T-helper 2 cell treated with Interferon-gamma antibody and Interleukin-4, amounts not matched to agents 5 μg/mL and 100 μg/mL, for 36 hours (primary cell): Measurements from ENCODE around the gene CFL1.

ENCODE experiments used
- DNase-seq: peaks from one replicate; pipeline ENCODE4 v3.0.0; 2021; ENCODE audit warnings: low spot score
- H3K27ac Mint-ChIP-seq: one replicate; pipeline ENCODE4 v1.8.0; 2021; ENCODE audit warnings: mild to moderate bottlenecking, mixed read lengths
- H3K27me3 Mint-ChIP-seq: one replicate; pipeline ENCODE4 v1.8.0; 2021; ENCODE audit warnings: low read depth, mixed read lengths
- H3K36me3 Mint-ChIP-seq: one replicate; pipeline ENCODE4 v1.8.0; 2021; ENCODE audit warnings: low read depth, mixed read lengths
- H3K4me1 Mint-ChIP-seq: one replicate; pipeline ENCODE4 v1.8.0; 2021; ENCODE audit warnings: low read depth, mixed read lengths
- H3K4me3 Mint-ChIP-seq: one replicate; pipeline ENCODE4 v1.8.0; 2022; ENCODE audit warnings: mild to moderate bottlenecking, moderate library complexity, mixed read lengths
- H3K9me3 Mint-ChIP-seq: one replicate; pipeline ENCODE4 v1.8.0; 2021; ENCODE audit warnings: mixed read lengths

CFL1 gene

DNA sequence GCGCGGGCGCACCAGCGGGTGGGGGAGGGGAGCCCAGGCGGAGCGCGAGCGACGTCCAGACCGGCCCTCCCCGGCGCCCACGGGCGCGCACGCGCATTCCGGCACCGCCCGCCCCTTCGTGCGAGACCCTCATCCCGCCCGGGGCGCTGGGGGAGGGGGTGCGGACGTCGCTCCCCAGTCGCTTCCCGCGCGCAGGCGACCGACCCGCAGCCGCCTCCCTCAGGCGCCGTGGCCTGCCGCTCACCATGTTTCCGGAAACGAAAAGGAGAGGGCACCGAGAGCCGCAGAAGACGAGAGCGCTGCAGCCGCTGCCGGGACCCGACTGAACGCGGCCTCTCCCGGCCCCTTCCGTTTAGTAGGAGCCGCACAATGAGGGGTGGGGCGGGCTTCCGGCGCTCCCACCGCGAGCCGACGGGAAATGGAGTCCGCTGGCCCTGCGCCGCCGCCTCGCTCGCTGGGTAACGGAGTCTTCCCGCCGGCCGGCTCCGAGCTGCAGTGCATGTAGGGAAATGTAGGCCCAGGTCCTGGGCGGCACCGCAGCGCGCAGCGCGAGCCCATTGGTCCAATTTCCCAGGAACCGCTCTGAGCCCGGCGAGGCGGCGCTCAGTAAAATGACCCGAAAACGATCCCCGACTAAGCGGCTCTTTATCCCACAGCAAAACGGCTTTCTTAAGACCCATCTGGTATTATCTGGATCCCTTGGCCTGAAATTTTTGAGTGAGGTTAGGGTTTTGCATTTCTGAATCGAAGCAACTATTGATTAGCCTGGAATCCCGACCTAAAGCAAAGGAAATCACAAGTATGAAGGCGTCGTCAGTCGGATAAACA is at the start of gene CFL1:
Gene CFL1, minus strand, starts transcription at position 328 of the 828 bp plus-strand sequence. Its CDS starts 81 bp downstream, at position 247.
- no peaks in the 10 kb centered on the region for H3K9me3 Mint-ChIP-seq
- H3K27me3 Mint-ChIP-seq = no peaks in the 10 kb centered on the region
- DNase-seq = peak; percentile 99
- peak within 1 kb of the TSS; percentile 98 for H3K27ac Mint-ChIP-seq
- H3K4me3 Mint-ChIP-seq = peak within 1 kb of the TSS; percentile 91
- H3K4me1 Mint-ChIP-seq = peaks cover 50% of the 10 kb centered on the region
- peaks cover 57% of the 10 kb centered on the region for H3K36me3 Mint-ChIP-seq

DNA sequence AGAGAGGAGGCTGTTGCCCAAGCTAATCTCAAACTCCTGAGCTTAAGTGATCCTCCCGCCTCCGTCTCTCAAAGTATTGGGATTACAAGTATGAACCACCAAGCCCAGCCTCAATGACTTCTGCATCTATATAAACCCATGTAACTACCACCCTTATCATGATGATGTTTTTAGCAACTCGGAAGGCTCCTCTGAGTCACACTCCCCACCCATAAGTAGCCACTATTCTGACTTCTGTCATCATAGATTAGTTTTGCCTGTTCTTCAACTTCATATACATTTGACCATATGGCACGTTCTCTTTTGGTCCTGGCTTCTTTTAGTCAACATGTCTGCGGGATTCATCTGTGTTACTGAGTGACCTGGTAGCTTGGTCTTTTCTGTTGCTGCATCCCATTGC is 48.6 kb upstream of the CFL1 start:
- peaks cover 9% of the 10 kb centered on the region for H3K27me3 Mint-ChIP-seq
- H3K36me3 Mint-ChIP-seq = no peaks in the 10 kb centered on the region
- no peak for DNase-seq
- no peak overlapping the region for H3K4me3 Mint-ChIP-seq
- no peaks in the 10 kb centered on the region for H3K9me3 Mint-ChIP-seq
- H3K27ac Mint-ChIP-seq = no peak overlapping the region
- peaks cover 14% of the 10 kb centered on the region for H3K4me1 Mint-ChIP-seq

DNA sequence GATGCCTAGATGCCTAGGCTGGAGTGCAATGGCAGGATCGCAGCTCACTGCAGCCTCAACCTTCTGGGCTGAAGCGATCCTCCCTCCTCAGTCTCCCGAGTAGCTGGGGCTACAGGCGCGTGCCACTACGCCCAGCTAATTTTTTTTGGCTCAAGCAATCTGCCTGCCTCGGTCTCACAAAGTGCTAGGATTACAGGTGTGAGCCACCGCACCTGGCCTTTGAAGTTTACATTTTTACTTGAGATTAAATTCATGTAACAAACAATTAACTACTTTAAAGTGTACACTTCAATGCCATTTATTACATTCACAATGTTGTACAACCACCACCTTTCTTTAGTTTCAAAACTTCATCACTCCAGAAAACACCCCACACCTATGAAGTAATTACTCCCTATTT is 45.7 kb upstream of the CFL1 start:
- no peak for DNase-seq
- Mint-ChIP-seq H3K27ac (no peak overlapping the region), H3K27me3 (peaks cover 9% of the 10 kb centered on the region), H3K36me3 (no peaks in the 10 kb centered on the region), H3K4me3 (no peak overlapping the region), H3K9me3 (no peaks in the 10 kb centered on the region), H3K4me1 (peaks cover 14% of the 10 kb centered on the region)

GRCh38 chr11:65903068-65903481 is 45.1 kb upstream of the CFL1 start:
- Mint-ChIP-seq H3K27me3 (peaks cover 9% of the 10 kb centered on the region), H3K4me3 (no peak overlapping the region), H3K9me3 (no peaks in the 10 kb centered on the region), H3K36me3 (no peaks in the 10 kb centered on the region), H3K27ac (no peak overlapping the region), H3K4me1 (peaks cover 15% of the 10 kb centered on the region)
- no peak for DNase-seq

DNA sequence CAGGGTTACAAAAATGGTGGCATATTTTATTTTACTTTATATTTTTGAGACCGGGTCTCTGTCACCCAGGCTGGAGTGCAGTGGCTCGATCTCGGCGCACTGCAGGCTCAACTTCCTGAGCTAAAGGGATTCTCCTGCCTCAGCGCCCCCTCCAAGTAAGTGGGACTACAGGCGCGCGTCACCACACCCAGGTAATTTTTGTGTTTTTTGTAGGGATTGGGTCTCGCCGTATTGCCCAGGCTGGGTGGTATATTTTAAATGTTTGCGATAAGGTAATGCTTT is 42.9 kb upstream of the CFL1 start:
- Mint-ChIP-seq H3K27ac (peak overlapping the region; percentile 70), H3K4me1 (peaks cover 23% of the 10 kb centered on the region)

DNA sequence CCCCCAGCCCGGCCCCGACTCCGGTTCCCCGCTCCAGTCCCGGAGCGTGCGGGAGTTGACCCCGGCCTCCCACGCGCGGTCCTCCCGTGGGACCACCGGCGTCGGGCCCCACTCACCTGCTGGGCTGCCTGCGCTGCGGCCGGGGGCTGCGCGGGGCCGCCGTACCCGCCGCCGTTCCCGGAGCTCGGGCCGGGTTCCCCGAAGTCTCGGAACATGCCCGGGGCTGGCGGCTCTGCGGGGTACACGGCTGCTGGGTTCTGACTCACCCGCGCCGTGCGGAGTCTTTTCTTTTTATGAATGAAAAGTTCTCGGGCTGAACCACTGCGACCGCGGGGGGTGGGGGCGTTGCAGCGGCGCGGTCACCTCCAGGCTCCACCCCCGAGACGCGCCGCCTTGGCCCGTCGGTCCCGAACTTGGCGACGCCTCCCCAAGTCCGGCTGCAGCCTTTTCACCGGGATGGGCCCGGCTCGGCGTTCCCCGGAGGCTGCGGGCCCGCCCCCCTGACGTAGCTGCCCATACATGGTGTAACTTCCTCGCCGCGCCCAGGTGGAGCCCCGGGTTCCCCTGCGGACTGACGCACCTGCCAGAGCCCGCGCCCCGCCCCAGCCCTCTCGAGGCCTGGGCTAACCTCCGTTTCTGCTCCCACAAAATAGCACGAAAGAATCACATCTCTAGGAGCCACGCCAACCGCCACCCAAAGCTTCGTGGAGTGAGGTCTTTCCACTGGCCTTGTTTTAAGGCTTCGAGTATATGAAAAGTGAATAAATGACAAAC is 42.3 kb upstream of the CFL1 start, which contains the start of gene FOSL1:
Gene FOSL1, minus strand, starts transcription at position 264 of the 774 bp plus-strand sequence. Its CDS starts 49 bp downstream, at position 215.
- Mint-ChIP-seq H3K27me3 (peaks cover 7% of the 10 kb centered on the region), H3K4me1 (peaks cover 23% of the 10 kb centered on the region), H3K27ac (peak within 1 kb of the TSS; percentile 78), H3K9me3 (no peaks in the 10 kb centered on the region), H3K36me3 (peaks cover 4% of the 10 kb centered on the region), H3K4me3 (peak within 1 kb of the TSS; percentile 71)
- peak; percentile 96 for DNase-seq

More for the DNA sequence above, 42.9 kb upstream of the CFL1 start:
- Mint-ChIP-seq H3K9me3 (no peaks in the 10 kb centered on the region), H3K4me3 (peak overlapping the region; percentile 70), H3K36me3 (no peaks in the 10 kb centered on the region), H3K27me3 (peaks cover 7% of the 10 kb centered on the region)
- DNase-seq = no peak

DNA sequence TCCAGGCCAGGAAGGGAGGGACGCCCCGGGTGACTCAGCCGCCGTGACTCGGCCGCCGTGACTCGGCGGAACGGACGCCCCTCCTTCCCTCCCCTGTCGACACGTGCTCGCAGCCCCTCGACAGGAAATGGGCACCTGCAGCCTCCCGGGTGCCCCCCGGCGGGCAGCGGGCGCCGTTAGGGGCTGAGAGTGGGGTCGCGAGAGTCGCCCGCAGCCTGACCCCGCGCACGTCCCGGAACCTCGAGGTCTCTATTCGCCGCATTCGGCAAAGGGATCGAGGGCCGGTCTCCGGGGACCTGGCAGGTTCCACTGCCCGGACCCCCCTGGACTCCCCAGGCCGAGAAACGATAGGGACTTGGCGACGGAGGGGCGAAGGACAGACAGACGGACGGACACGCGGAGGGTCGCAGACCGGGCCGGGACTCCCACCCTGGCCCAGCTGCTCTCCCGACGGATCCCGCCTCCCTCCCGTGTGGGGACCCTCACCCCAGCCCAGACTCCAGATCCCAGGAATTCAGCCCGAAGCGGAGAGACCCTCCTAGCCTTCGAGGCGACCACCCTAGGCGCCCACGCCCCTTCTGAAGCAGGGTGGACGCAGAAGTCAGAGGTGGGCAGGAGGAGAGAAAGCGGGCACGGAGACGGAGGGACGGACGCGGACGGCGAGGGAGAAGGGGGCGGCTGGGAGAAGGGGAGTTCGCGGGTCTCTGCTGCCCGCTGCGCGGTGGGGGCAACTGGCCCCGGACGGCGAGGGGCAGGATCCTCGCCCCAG is 41.6 kb upstream of the CFL1 start:
- Mint-ChIP-seq H3K4me3 (peak overlapping the region; percentile 71), H3K27me3 (peaks cover 7% of the 10 kb centered on the region), H3K9me3 (no peaks in the 10 kb centered on the region), H3K36me3 (peaks cover 4% of the 10 kb centered on the region), H3K27ac (peak overlapping the region; percentile 78), H3K4me1 (peaks cover 26% of the 10 kb centered on the region)
- peak; percentile 79 for DNase-seq

GRCh38 chr11:65898656-65899355 is 40.8 kb upstream of the CFL1 start:
- Mint-ChIP-seq H3K27ac (peak overlapping the region; percentile 82), H3K9me3 (no peaks in the 10 kb centered on the region), H3K27me3 (peaks cover 5% of the 10 kb centered on the region), H3K4me3 (peak overlapping the region; percentile 79), H3K36me3 (peaks cover 4% of the 10 kb centered on the region), H3K4me1 (peaks cover 32% of the 10 kb centered on the region)
- no peak for DNase-seq

GRCh38 chr11:65897020-65897471 is 39.1 kb upstream of the CFL1 start:
- Mint-ChIP-seq H3K27ac (no peak overlapping the region), H3K27me3 (no peaks in the 10 kb centered on the region), H3K9me3 (no peaks in the 10 kb centered on the region), H3K36me3 (peaks cover 4% of the 10 kb centered on the region), H3K4me1 (peaks cover 38% of the 10 kb centered on the region), H3K4me3 (peak overlapping the region; percentile 34)
- no peak for DNase-seq

GRCh38 chr11:65896034-65896999 is 38.3 kb upstream of the CFL1 start:
- Mint-ChIP-seq H3K27ac (peak overlapping the region; percentile 72), H3K27me3 (no peaks in the 10 kb centered on the region), H3K4me1 (peaks cover 34% of the 10 kb centered on the region), H3K9me3 (no peaks in the 10 kb centered on the region), H3K36me3 (peaks cover 4% of the 10 kb centered on the region), H3K4me3 (peak overlapping the region; percentile 17)
- DNase-seq = no peak

DNA sequence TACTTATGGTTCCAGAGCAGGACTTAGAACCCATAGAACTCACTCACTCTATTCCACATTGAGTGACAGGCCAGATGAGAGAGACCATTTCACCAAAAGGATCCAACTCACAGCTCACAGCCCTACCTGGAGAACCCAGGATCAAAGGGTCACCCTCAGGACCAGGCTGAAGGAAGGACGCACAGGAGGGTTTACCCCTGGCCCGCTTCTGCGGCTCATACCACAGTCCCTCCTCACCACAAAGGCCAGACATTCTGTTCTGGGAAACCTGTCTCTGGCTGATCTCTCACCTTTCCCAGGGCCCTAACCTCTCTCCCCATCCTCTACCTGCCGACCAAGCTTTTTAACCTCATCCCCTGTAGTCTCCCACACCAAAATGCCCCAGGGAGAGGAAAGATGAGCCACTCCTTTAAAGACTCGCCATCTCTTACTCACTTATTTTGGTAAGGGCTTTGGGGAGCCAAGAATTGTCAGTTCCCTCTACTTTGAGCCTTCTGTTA is 37.6 kb upstream of the CFL1 start:
- Mint-ChIP-seq H3K4me1 (peaks cover 32% of the 10 kb centered on the region), H3K36me3 (peaks cover 4% of the 10 kb centered on the region), H3K9me3 (no peaks in the 10 kb centered on the region), H3K27me3 (no peaks in the 10 kb centered on the region), H3K27ac (peak overlapping the region; percentile 75), H3K4me3 (peak overlapping the region; percentile 27)
- DNase-seq = no peak

DNA sequence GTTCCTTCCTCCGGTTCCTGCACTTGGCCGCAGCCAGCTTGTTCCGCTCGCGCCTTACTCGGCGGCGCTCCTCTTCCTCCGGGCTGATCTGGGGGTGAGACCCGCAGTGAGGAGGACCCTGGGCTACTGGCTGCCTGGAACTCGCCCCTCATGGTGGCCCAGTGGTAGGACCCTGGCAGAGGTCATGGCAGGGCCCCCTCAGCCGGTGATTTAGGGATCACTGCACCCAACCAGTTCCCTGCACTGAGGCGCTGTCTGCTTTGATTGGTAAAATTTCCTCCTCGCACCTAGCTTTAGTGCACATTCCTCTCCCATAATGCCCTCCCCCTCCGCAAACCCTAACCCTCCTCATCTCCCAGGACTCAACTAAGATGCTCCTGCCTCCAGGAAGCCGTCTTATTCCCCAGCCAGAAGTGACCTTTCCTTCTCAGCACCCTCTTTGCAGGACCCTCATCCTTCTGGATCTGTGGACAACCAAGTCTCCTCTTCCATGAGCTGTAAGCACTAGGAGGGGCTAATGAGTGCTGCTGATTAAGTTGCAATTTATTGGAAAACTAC is 36.1 kb upstream of the CFL1 start:
- peaks cover 4% of the 10 kb centered on the region for H3K36me3 Mint-ChIP-seq
- H3K27ac Mint-ChIP-seq = peak overlapping the region; percentile 82
- peaks cover 43% of the 10 kb centered on the region for H3K4me1 Mint-ChIP-seq
- peak; percentile 38 for DNase-seq
- H3K4me3 Mint-ChIP-seq = peak overlapping the region; percentile 74
- no peaks in the 10 kb centered on the region for H3K27me3 Mint-ChIP-seq
- no peaks in the 10 kb centered on the region for H3K9me3 Mint-ChIP-seq
